ENCODE measurements around the gene SOX5. TPM values are rescaled to one million over a fixed set of nuclear protein-coding genes. Genes with fewer than 3 reads are reported as not detected.

The SOX5 gene
- total and polyA plus RNA-seq, 12 donors = 0.47 to 10.4 (median 1.9) TPM

GRCh38 chr12:23640754-23641153 lies 308.7 kb downstream of the SOX5 start:
- Histone ChIP-seq H3K27ac (no peak overlapping the region), H3K36me3 (replicated peaks in 1 of 2) (no peaks in the 10 kb centered on the region), H3K27me3 (no peaks in the 10 kb centered on the region), H3K9me3 (replicated peaks in 1 of 3) (no peaks in the 10 kb centered on the region), H3K4me3 (no peak overlapping the region), H3K4me1 (replicated peaks in 1 of 2) (no peaks in the 10 kb centered on the region)
- intact Hi-C loops (cut with DNase I) = no loop called here
- no peak for DNase-seq
- TF ChIP-seq POLR2A (IDR thresholded peaks at IDR 0.05) = no peak
- no peak for TF ChIP-seq CTCF (IDR thresholded peaks at IDR 0.05)
- 67 to 73% (median 72%) methylated on average over 4 of the region's 4 CpGs for WGBS, 4 donors

DNA sequence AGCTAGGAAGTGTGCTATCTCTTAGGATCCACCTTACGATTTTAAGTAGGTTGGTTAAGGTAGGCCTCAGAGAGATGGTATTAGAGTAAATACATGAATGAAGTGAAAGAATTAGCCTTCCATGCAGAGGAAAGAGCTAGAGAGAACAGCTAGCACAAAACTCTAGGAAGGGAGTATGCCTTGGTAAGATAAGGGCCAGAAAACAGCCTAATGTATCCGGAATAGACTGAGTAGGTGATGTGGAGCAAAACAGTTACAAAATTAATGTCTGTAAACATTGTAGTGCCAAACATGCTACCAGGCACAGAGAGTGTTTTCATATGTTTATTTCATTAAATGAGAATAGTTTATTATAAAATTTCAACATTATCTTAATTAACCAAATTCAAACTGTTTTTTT lies 315.1 kb downstream of the SOX5 start:
- no peak for DNase-seq
- TF ChIP-seq CTCF (IDR thresholded peaks at IDR 0.05) (no peak), POLR2A (IDR thresholded peaks at IDR 0.05) (no peak)
- no peak overlapping the region for H3K27ac ChIP-seq
- H3K9me3 ChIP-seq (replicated peaks in 1 of 3) = no peaks in the 10 kb centered on the region
- intact Hi-C loops (cut with DNase I) = no loop called here
- 84 to 95% (median 90%) methylated on average over 2 of the region's 2 CpGs for WGBS, 4 donors
- H3K4me3 ChIP-seq = no peak overlapping the region
- H3K36me3 ChIP-seq (replicated peaks in 1 of 2) = no peaks in the 10 kb centered on the region
- H3K27me3 ChIP-seq = no peaks in the 10 kb centered on the region
- no peaks in the 10 kb centered on the region for H3K4me1 ChIP-seq (replicated peaks in 1 of 2)

- no peaks in the 10 kb centered on the region for H3K27me3 ChIP-seq
- no peak overlapping the region for H3K4me3 ChIP-seq
- WGBS, 4 donors = 48 to 67% (median 60%) methylated on average over 4 of the region's 4 CpGs
- no peak overlapping the region for H3K27ac ChIP-seq
- DNase-seq = no peak
- intact Hi-C loops (cut with DNase I) = no loop called here
- H3K4me1 ChIP-seq (replicated peaks in 1 of 2) = no peaks in the 10 kb centered on the region
- no peaks in the 10 kb centered on the region for H3K9me3 ChIP-seq (replicated peaks in 1 of 3)
- TF ChIP-seq POLR2A (IDR thresholded peaks at IDR 0.05) (no peak), CTCF (IDR thresholded peaks at IDR 0.05) (no peak)
- no peaks in the 10 kb centered on the region for H3K36me3 ChIP-seq (replicated peaks in 1 of 2)
Measured at GRCh38 chr12:23631786-23632377, 317.6 kb downstream of the SOX5 start.

- intact Hi-C loops (cut with DNase I) = no loop called here
- Histone ChIP-seq H3K4me3 (no peak overlapping the region), H3K27me3 (no peaks in the 10 kb centered on the region), H3K9me3 (replicated peaks in 1 of 3) (no peaks in the 10 kb centered on the region), H3K4me1 (replicated peaks in 1 of 2) (no peaks in the 10 kb centered on the region), H3K36me3 (replicated peaks in 1 of 2) (no peaks in the 10 kb centered on the region), H3K27ac (no peak overlapping the region)
- no peak for TF ChIP-seq POLR2A (IDR thresholded peaks at IDR 0.05)
- TF ChIP-seq CTCF (IDR thresholded peaks at IDR 0.05) = no peak
- DNase-seq = no peak
Measured at GRCh38 chr12:23630524-23630923, 318.9 kb downstream of the SOX5 start.

Data from adrenal gland (tissue), 12 donors.